GM12878 (cell line): ENCODE measurements around the gene PPP1R37. TPM values are rescaled to one million over a fixed set of nuclear protein-coding genes. Genes with fewer than 3 reads are reported as not detected.

Experiments used
- ESRRA ChIP-seq: IDR thresholded peaks from 2 replicates; pipeline ENCODE4 v1.6.1; 2012; ENCODE audit warnings: mild to moderate bottlenecking, low read length, improper control_type of control experiment
- HDAC2 ChIP-seq: fragments of 200-600 bp; sonication (generic); IDR thresholded peaks from 2 replicates; pipeline ENCODE4 v1.6.1; 2017
- NFXL1 ChIP-seq: fragments of 450-650 bp; IDR thresholded peaks from 2 replicates; pipeline ENCODE4 v1.6.1; 2017; ENCODE audit warnings: antibody characterized with exemption, mild to moderate bottlenecking, borderline replicate concordance
- NR2C1 ChIP-seq: fragments of 450-650 bp; IDR thresholded peaks from 2 replicates; pipeline ENCODE4 v1.6.1; 2017; ENCODE audit warnings: antibody characterized with exemption, mild to moderate bottlenecking, moderate library complexity
- POLR2A ChIP-seq: IDR thresholded peaks from 2 replicates; pipeline ENCODE4 v1.6.1; 2011; ENCODE audit warnings: low read depth, mild to moderate bottlenecking, low read length
- POLR2AphosphoS5 ChIP-seq: IDR thresholded peaks from 2 replicates; pipeline ENCODE4 v1.6.1; 2011; ENCODE audit warnings: mild to moderate bottlenecking, low read length, inconsistent platforms
- SUPT20H ChIP-seq: IDR thresholded peaks from 2 replicates; pipeline ENCODE4 v1.6.1; 2011; ENCODE audit warnings: low read depth, mild to moderate bottlenecking, low read length, moderate library complexity, borderline replicate concordance; ENCODE audit not compliant: control insufficient read depth
- polyA plus RNA-seq, 11 experiments: library from polyadenylated mRNA; depleted of rRNA in 4 of 11; unstranded in 6 of 11; stranded (reverse) in 5 of 11; fragments of >200 nt; fragmentation: Nextera tagmentation in 4 of 11; fragmentation: Illumina TruSeq in 1 of 11; extraction: Ambion mirVana in 4 of 11; extraction: Trizol in 1 of 11; gene quantifications; 1 replicate in 1 of 11; 2 replicates in 10 of 11; pipeline versions ENCODE4 v1.2.1 to v1.2.3, GENCODE V29; 2011 to 2016; ENCODE audit warnings: inconsistent platforms in 2 of 11, missing spikeins in 2 of 11, low read depth in 1 of 11
- total RNA-seq, 4 experiments: library from RNA; depleted of rRNA in 3 of 4; stranded (reverse); fragments of >200 nt in 3 of 4; fragmentation: Illumina TruSeq in 1 of 4; extraction: Trizol in 1 of 4; gene quantifications; 2 replicates each; pipeline versions ENCODE4 v1.2.1 to v1.2.3, GENCODE V29; 2013 to 2021
- TF ChIP-seq, protein P1 (sequence below): fragments of 450-650 bp; IDR thresholded peaks from 2 replicates; pipeline ENCODE4 v1.6.1; 2017; ENCODE audit warnings: mild to moderate bottlenecking, moderate library complexity
- TF ChIP-seq, protein P2 (sequence below): IDR thresholded peaks from 2 replicates; pipeline ENCODE4 v1.6.1; 2012; ENCODE audit warnings: low read depth, low read length, improper control_type of control experiment
- TF ChIP-seq, protein P3 (sequence below): fragments of 450-650 bp; IDR thresholded peaks from 2 replicates; pipeline ENCODE4 v1.6.1; 2017; ENCODE audit warnings: mild to moderate bottlenecking, moderate library complexity

PPP1R37 gene
- total and polyA plus RNA-seq, 10 of the 15 experiments (the other 5 are each of a cell fraction or from before 2014, with no cell fraction given): 0.09 to 21.3 (median 5.1) TPM; not detected in 1

GRCh38 chr19:45091031-45091923 lies 1.7 kb upstream of the PPP1R37 start (continued):
- TF ChIP-seq, protein P1, sequence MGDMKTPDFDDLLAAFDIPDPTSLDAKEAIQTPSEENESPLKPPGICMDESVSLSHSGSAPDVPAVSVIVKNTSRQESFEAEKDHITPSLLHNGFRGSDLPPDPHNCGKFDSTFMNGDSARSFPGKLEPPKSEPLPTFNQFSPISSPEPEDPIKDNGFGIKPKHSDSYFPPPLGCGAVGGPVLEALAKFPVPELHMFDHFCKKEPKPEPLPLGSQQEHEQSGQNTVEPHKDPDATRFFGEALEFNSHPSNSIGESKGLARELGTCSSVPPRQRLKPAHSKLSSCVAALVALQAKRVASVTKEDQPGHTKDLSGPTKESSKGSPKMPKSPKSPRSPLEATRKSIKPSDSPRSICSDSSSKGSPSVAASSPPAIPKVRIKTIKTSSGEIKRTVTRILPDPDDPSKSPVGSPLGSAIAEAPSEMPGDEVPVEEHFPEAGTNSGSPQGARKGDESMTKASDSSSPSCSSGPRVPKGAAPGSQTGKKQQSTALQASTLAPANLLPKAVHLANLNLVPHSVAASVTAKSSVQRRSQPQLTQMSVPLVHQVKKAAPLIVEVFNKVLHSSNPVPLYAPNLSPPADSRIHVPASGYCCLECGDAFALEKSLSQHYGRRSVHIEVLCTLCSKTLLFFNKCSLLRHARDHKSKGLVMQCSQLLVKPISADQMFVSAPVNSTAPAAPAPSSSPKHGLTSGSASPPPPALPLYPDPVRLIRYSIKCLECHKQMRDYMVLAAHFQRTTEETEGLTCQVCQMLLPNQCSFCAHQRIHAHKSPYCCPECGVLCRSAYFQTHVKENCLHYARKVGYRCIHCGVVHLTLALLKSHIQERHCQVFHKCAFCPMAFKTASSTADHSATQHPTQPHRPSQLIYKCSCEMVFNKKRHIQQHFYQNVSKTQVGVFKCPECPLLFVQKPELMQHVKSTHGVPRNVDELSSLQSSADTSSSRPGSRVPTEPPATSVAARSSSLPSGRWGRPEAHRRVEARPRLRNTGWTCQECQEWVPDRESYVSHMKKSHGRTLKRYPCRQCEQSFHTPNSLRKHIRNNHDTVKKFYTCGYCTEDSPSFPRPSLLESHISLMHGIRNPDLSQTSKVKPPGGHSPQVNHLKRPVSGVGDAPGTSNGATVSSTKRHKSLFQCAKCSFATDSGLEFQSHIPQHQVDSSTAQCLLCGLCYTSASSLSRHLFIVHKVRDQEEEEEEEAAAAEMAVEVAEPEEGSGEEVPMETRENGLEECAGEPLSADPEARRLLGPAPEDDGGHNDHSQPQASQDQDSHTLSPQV: no peak
- TF ChIP-seq HDAC2 (no peak), POLR2AphosphoS5 (peak; percentile 87), SUPT20H (no peak), NR2C1 (peak; percentile 5; the same call in 1 of the 2 replicates), POLR2A (peak; percentile 90), NFXL1 (no peak), ESRRA (no peak)
- TF ChIP-seq, protein P2, sequence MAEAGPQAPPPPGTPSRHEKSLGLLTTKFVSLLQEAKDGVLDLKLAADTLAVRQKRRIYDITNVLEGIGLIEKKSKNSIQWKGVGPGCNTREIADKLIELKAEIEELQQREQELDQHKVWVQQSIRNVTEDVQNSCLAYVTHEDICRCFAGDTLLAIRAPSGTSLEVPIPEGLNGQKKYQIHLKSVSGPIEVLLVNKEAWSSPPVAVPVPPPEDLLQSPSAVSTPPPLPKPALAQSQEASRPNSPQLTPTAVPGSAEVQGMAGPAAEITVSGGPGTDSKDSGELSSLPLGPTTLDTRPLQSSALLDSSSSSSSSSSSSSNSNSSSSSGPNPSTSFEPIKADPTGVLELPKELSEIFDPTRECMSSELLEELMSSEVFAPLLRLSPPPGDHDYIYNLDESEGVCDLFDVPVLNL: no peak
- TF ChIP-seq, protein P3, sequence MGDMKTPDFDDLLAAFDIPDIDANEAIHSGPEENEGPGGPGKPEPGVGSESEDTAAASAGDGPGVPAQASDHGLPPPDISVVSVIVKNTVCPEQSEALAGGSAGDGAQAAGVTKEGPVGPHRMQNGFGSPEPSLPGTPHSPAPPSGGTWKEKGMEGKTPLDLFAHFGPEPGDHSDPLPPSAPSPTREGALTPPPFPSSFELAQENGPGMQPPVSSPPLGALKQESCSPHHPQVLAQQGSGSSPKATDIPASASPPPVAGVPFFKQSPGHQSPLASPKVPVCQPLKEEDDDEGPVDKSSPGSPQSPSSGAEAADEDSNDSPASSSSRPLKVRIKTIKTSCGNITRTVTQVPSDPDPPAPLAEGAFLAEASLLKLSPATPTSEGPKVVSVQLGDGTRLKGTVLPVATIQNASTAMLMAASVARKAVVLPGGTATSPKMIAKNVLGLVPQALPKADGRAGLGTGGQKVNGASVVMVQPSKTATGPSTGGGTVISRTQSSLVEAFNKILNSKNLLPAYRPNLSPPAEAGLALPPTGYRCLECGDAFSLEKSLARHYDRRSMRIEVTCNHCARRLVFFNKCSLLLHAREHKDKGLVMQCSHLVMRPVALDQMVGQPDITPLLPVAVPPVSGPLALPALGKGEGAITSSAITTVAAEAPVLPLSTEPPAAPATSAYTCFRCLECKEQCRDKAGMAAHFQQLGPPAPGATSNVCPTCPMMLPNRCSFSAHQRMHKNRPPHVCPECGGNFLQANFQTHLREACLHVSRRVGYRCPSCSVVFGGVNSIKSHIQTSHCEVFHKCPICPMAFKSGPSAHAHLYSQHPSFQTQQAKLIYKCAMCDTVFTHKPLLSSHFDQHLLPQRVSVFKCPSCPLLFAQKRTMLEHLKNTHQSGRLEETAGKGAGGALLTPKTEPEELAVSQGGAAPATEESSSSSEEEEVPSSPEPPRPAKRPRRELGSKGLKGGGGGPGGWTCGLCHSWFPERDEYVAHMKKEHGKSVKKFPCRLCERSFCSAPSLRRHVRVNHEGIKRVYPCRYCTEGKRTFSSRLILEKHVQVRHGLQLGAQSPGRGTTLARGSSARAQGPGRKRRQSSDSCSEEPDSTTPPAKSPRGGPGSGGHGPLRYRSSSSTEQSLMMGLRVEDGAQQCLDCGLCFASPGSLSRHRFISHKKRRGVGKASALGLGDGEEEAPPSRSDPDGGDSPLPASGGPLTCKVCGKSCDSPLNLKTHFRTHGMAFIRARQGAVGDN: no peak
